DMS114 treated with DMSO at 0.1 percent for 48 hours (cell line): Measurements from ENCODE around the gene TP53TG5.
A peak's percentile ranks its signal among the peaks of the same experiment; 100 is the strongest.

Experiments
- DNase-seq: peaks from one replicate; lab custom pipeline; 2025; ENCODE audit not compliant: unreplicated experiment; lab: John Stamatoyannopoulos, UW

TP53TG5 gene

GRCh38 chr20:45329497-45330319 is 48.4 kb downstream of the TP53TG5 start:
- no peak for DNase-seq

- no peak for DNase-seq
Measured at GRCh38 chr20:45328451-45328850, 49.7 kb downstream of the TP53TG5 start.

- DNase-seq: no peak
Measured at GRCh38 chr20:45325371-45325770, 52.8 kb downstream of the TP53TG5 start.

DNA sequence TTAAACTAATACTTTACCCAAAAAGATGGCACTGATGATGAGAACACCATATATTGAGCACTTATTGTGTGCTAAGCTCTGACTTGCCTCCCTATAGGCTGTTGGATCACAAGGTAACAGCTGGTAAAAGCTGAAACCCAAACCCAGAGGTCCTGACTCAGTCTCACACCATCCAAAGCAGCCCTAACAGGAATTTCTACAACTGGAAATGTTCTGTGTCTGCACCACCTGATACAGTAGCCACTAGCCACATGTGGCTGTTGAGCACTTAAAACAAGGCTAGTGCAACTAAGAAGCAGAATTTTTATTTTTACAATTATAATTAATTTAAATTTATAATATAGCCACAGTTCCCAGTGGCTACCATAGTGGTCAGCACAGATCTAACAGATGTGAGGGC is 54.4 kb downstream of the TP53TG5 start:
- no peak for DNase-seq

DNA sequence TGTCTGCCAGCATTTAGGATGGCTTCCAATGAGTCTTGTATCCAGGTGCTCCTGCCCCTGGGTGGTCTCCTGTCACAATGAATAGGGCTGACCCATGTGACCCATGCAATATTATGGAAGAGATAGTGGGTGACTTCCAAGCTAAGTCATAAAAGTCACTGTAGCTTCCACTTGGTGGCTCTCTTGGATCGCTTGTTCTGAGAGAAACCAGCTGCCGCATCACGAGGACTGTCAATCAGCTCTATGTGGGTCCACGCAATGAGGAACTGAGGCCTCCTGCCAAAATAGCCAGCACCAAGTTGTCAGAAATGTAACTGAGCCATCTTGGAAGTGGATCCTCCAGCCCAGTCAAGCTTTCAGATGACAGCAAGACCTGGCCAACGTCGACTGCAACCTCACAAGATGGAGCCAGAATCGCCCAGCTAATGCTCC is 55.2 kb downstream of the TP53TG5 start:
- peak; percentile 7 for DNase-seq
